KMS-11 (cell line): ENCODE data around the gene IGFBP2.

Experiments
- H2AFZ ChIP-seq: fragments of 200-600 bp; sonication (generic); 2 replicates; pipeline ENCODE4 v1.6.1; 2016; ENCODE audit warnings: antibody characterized with exemption, mixed run types, low read depth
- H3K27ac ChIP-seq: fragments of 200-600 bp; sonication (generic); 2 replicates; pipeline ENCODE4 v1.6.1; 2016; ENCODE audit warnings: mild to moderate bottlenecking, mixed run types
- H3K27me3 ChIP-seq: fragments of 200-600 bp; sonication (generic); 2 replicates; pipeline ENCODE4 v1.6.1; 2017; ENCODE audit warnings: mild to moderate bottlenecking, low read depth, mixed run types, moderate library complexity; ENCODE audit not compliant: insufficient read depth
- H3K36me3 ChIP-seq: fragments of 200-600 bp; sonication (generic); 2 replicates; pipeline ENCODE4 v1.6.1; 2017; ENCODE audit warnings: mild to moderate bottlenecking, mixed run types; ENCODE audit not compliant: insufficient read depth
- H3K4me1 ChIP-seq: fragments of 200-600 bp; sonication (generic); 2 replicates; pipeline ENCODE4 v1.6.1; 2016; ENCODE audit warnings: mild to moderate bottlenecking, low read depth, mixed run types; ENCODE audit not compliant: poor library complexity, severe bottlenecking
- H3K4me2 ChIP-seq: fragments of 200-600 bp; sonication (generic); 2 replicates; pipeline ENCODE4 v1.7.0; 2016; ENCODE audit warnings: mild to moderate bottlenecking, mixed run types
- H3K4me3 ChIP-seq: fragments of 200-600 bp; sonication (generic); IDR thresholded peaks from 2 replicates; pipeline ENCODE4 v1.6.1; 2017; ENCODE audit warnings: low read depth, low read length, mixed read lengths; ENCODE audit not compliant: insufficient read depth
- H3K79me2 ChIP-seq: fragments of 200-600 bp; sonication (generic); 2 replicates; pipeline ENCODE4 v1.6.1; 2016; ENCODE audit warnings: low read depth, mixed run types; ENCODE audit not compliant: insufficient read depth
- H3K9ac ChIP-seq: fragments of 200-600 bp; sonication (generic); 2 replicates; pipeline ENCODE4 v1.6.1; 2016; ENCODE audit warnings: mild to moderate bottlenecking, mixed run types
- H4K20me1 ChIP-seq: fragments of 200-600 bp; sonication (generic); 2 replicates; pipeline ENCODE4 v1.6.1; 2016; ENCODE audit warnings: mild to moderate bottlenecking, mixed run types; ENCODE audit not compliant: insufficient read depth
- CTCF ChIP-seq: fragments of 200-600 bp; sonication (generic); conservative IDR thresholded peaks from 2 replicates; pipeline ENCODE4 v1.6.1; 2017; ENCODE audit warnings: low read depth, mild to moderate bottlenecking, antibody characterized with exemption, low read length, moderate library complexity, mixed read lengths

The IGFBP2 gene

GRCh38 chr2:216636551-216637450, 3.6 kb downstream of the IGFBP2 start:
- no peak overlapping the region for H3K27ac ChIP-seq
- no peak for TF ChIP-seq CTCF
- no peak overlapping the region for H3K4me2 ChIP-seq
- no peaks in the 10 kb centered on the region for H3K79me2 ChIP-seq
- no peaks in the 10 kb centered on the region for H3K4me1 ChIP-seq
- no peak overlapping the region for H2AFZ ChIP-seq
- no peak overlapping the region for H3K4me3 ChIP-seq
- H3K36me3 ChIP-seq = no peaks in the 10 kb centered on the region
- no peak overlapping the region for H3K9ac ChIP-seq
- no peaks in the 10 kb centered on the region for H3K27me3 ChIP-seq
- H4K20me1 ChIP-seq = no peaks in the 10 kb centered on the region

- no peaks in the 10 kb centered on the region for H3K79me2 ChIP-seq
- no peak overlapping the region for H3K27ac ChIP-seq
- H3K27me3 ChIP-seq = no peaks in the 10 kb centered on the region
- no peaks in the 10 kb centered on the region for H4K20me1 ChIP-seq
- no peaks in the 10 kb centered on the region for H3K4me1 ChIP-seq
- no peaks in the 10 kb centered on the region for H3K36me3 ChIP-seq
- H3K4me2 ChIP-seq = no peak overlapping the region
- H2AFZ ChIP-seq = no peak overlapping the region
- TF ChIP-seq CTCF = no peak
- H3K4me3 ChIP-seq = no peak overlapping the region
- no peak overlapping the region for H3K9ac ChIP-seq
Measured at GRCh38 chr2:216637472-216637871, 4.3 kb downstream of the IGFBP2 start.

GRCh38 chr2:216643986-216644659, 10.9 kb downstream of the IGFBP2 start:
- Histone ChIP-seq H3K36me3 (no peaks in the 10 kb centered on the region), H3K4me3 (no peak overlapping the region), H2AFZ (no peak overlapping the region), H3K4me2 (no peak overlapping the region), H4K20me1 (no peaks in the 10 kb centered on the region), H3K27ac (no peak overlapping the region), H3K9ac (no peak overlapping the region), H3K79me2 (no peaks in the 10 kb centered on the region), H3K27me3 (no peaks in the 10 kb centered on the region), H3K4me1 (no peaks in the 10 kb centered on the region)
- no peak for TF ChIP-seq CTCF

- Histone ChIP-seq H3K9ac (no peak overlapping the region), H3K4me2 (no peak overlapping the region), H3K4me1 (no peaks in the 10 kb centered on the region), H2AFZ (no peak overlapping the region), H3K36me3 (no peaks in the 10 kb centered on the region), H3K27ac (no peak overlapping the region), H3K79me2 (no peaks in the 10 kb centered on the region), H4K20me1 (no peaks in the 10 kb centered on the region), H3K4me3 (no peak overlapping the region), H3K27me3 (no peaks in the 10 kb centered on the region)
- TF ChIP-seq CTCF = no peak
Measured at GRCh38 chr2:216644842-216645635, 11.8 kb downstream of the IGFBP2 start.
